Calu3 (cell line): ENCODE measurements around the gene ADRB2. TPM values are rescaled to one million over a fixed set of nuclear protein-coding genes. Genes with fewer than 3 reads are reported as not detected.

Experiments used
- total RNA-seq: library from RNA; stranded (reverse); gene quantifications from 2 replicates; pipeline ENCODE4 v1.2.3, GENCODE V29; 2022

The ADRB2 gene
- total RNA-seq, 1 experiment from 2014 or later: 16.9 TPM

Other genes starting within 250 kb of the ADRB2 start
- not detected in 2 replicates for gene HTR4, start 172.1 kb upstream of the ADRB2 start, total RNA-seq
- 54.6 and 60.3 TPM in 2 replicates for gene SH3TC2, start 236.5 kb downstream of the ADRB2 start, total RNA-seq